Ascending aorta (tissue), 2 donors: ENCODE measurements around the gene ZGPAT. TPM values are rescaled to one million over a fixed set of nuclear protein-coding genes. Genes with fewer than 3 reads are reported as not detected.
"Not testable (repeated sequence)": the region's sequence is repeated elsewhere in the genome, so short reads cannot be mapped to it uniquely, and the experiment has no call there.

Experiments
- DNase-seq, 2 donors: peaks; one replicate each; pipeline ENCODE4 v3.0.0-alpha.2; 2019; ENCODE audit warnings: low spot score in 2 of 2
- H3K27ac ChIP-seq, 2 donors: fragments of 200-600 bp; sonication (generic); one replicate each; pipeline ENCODE4 v1.5.1; 2016 to 2017; ENCODE audit warnings: mild to moderate bottlenecking in 1 of 2
- H3K27me3 ChIP-seq: fragments of 200-600 bp; sonication (generic); one replicate; pipeline ENCODE4 v1.5.1; 2017
- H3K36me3 ChIP-seq, 2 donors: fragments of 200-600 bp; sonication (generic); one replicate each; pipeline ENCODE4 v1.5.1; 2016
- H3K4me1 ChIP-seq, 2 donors: fragments of 200-600 bp; sonication (generic); one replicate each; pipeline ENCODE4 v1.5.1; 2016 to 2017; ENCODE audit warnings: mild to moderate bottlenecking in 1 of 2
- H3K4me3 ChIP-seq, 2 donors: fragments of 200-600 bp; sonication (generic); one replicate each; pipeline ENCODE4 v1.5.1; 2016 to 2017; ENCODE audit warnings: mild to moderate bottlenecking in 1 of 2
- H3K9me3 ChIP-seq, 2 donors: fragments of 200-600 bp; sonication (generic); one replicate each; pipeline ENCODE4 v1.5.1; 2016
- intact Hi-C: fragments of 100-400 bp; cut with DNase I; formaldehyde crosslinking; loops from one replicate; pipeline ENCODE4 v1.15.1; 2023
- total RNA-seq: library from RNA; depleted of rRNA; stranded (reverse); fragments of >200 nt; gene quantifications from one replicate; pipeline ENCODE4 v1.1.0, GENCODE V29; 2016
- TF ChIP-seq, protein P1 (sequence below), 3 experiments: fragments of 200-600 bp in 2 of 3; fragments of 450-650 bp in 1 of 3; sonication (generic) in 2 of 3; IDR thresholded peaks; one replicate each; pipeline ENCODE4 v1.5.1; 2016 to 2019; ENCODE audit warnings: antibody characterized with exemption in 3 of 3, mild to moderate bottlenecking in 1 of 3, moderate library complexity in 1 of 3

The ZGPAT gene
- total RNA-seq, 1 donor from 2014 or later = 42.4 TPM

DNA sequence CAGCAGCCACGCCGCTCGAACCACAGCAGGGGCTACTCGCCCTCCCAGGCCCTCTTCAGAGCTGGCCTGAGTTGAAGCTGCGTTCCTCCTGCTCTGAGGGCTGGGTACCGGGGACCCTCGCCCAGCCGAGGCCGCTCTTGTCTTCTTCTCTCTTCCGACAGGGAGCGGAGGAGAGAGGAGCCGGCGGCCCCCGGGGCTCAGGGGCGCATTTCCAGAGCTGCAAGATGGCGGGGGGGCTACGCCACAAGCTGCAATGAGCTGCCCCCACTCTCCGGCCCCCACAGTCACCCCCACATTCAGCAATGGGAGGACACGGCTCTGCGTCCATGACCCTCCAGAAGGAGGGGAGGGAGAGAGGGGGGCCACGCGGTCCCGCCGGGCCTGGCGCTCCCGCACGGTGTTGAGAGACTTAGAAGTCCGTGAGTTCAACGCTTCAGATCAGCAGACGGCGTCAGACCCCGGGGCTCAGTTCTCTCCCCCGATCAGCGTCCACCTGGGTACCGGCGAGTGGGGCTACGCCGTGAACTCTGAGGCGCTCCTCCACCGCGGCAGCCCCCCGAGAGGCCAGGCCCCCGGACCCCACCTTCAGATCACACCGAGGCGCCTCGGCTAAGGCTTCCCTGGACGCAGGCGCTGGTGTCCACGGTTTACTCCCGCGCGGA, 63.3 kb downstream of the ZGPAT start:
- Histone ChIP-seq H3K27ac (no peak overlapping the region), H3K4me1 (no peaks in the 10 kb centered on the region), H3K9me3 (no peaks in the 10 kb centered on the region), H3K36me3 (peaks cover 7 to 18% of the 10 kb centered on the region in 2 donors), H3K27me3 (no peaks in the 10 kb centered on the region), H3K4me3 (no peak overlapping the region)
- TF ChIP-seq, protein P1, sequence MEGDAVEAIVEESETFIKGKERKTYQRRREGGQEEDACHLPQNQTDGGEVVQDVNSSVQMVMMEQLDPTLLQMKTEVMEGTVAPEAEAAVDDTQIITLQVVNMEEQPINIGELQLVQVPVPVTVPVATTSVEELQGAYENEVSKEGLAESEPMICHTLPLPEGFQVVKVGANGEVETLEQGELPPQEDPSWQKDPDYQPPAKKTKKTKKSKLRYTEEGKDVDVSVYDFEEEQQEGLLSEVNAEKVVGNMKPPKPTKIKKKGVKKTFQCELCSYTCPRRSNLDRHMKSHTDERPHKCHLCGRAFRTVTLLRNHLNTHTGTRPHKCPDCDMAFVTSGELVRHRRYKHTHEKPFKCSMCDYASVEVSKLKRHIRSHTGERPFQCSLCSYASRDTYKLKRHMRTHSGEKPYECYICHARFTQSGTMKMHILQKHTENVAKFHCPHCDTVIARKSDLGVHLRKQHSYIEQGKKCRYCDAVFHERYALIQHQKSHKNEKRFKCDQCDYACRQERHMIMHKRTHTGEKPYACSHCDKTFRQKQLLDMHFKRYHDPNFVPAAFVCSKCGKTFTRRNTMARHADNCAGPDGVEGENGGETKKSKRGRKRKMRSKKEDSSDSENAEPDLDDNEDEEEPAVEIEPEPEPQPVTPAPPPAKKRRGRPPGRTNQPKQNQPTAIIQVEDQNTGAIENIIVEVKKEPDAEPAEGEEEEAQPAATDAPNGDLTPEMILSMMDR (IDR thresholded peaks at IDR 0.05) = no peak
- intact Hi-C loops = no loop called here
- DNase-seq = no peak

- no peaks in the 10 kb centered on the region for H3K9me3 ChIP-seq
- no peaks in the 10 kb centered on the region for H3K27me3 ChIP-seq
- peaks cover 0 to 7% of the 10 kb centered on the region in 2 donors for H3K36me3 ChIP-seq
- no peak for DNase-seq
- H3K4me3 ChIP-seq = no peak overlapping the region
- intact Hi-C loops = no loop called here
- H3K4me1 ChIP-seq = no peaks in the 10 kb centered on the region
- TF ChIP-seq, protein P1 (IDR thresholded peaks at IDR 0.05) = no peak
- no peak overlapping the region for H3K27ac ChIP-seq
These were observed 65.1 kb downstream of the ZGPAT start for GRCh38 chr20:63772781-63773518.

GRCh38 chr20:63773571-63774241, 65.9 kb downstream of the ZGPAT start:
- H3K4me3 ChIP-seq = no peak overlapping the region
- TF ChIP-seq, protein P1 (IDR thresholded peaks at IDR 0.05) = no peak
- DNase-seq = no peak
- no peaks in the 10 kb centered on the region for H3K9me3 ChIP-seq
- no peak overlapping the region for H3K27ac ChIP-seq
- intact Hi-C loops = no loop called here
- no peaks in the 10 kb centered on the region for H3K27me3 ChIP-seq
- no peaks in the 10 kb centered on the region for H3K4me1 ChIP-seq
- peaks cover 0 to 7% of the 10 kb centered on the region in 2 donors for H3K36me3 ChIP-seq

DNA sequence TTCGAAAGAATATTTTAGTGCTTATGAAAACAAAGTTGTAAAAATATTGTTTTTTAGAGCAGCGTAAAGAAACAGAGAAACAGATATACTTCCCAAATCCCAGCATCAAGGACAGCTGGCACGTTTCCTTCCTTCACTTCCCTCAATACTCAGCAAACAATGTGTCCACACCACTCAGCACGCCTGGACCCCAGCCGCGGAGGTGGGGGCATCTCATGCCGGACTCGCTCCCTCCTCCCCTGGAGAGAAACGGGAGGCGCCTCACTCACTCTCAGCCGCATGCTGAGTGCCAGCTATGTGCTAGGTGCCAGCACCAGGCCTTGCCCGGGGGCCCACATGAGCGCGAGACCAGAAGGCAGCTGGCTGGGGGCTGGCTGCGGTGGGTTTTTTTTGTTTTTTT, 66.5 kb downstream of the ZGPAT start:
- Histone ChIP-seq H3K27me3 (no peaks in the 10 kb centered on the region), H3K4me1 (no peaks in the 10 kb centered on the region), H3K4me3 (peak overlapping the region in 1 of 2 donors; percentile 56), H3K9me3 (no peaks in the 10 kb centered on the region), H3K27ac (no peak overlapping the region), H3K36me3 (peaks cover 0 to 2% of the 10 kb centered on the region in 2 donors)
- intact Hi-C loops = no loop called here
- no peak for DNase-seq
- TF ChIP-seq, protein P1 (IDR thresholded peaks at IDR 0.05) = no peak

DNA sequence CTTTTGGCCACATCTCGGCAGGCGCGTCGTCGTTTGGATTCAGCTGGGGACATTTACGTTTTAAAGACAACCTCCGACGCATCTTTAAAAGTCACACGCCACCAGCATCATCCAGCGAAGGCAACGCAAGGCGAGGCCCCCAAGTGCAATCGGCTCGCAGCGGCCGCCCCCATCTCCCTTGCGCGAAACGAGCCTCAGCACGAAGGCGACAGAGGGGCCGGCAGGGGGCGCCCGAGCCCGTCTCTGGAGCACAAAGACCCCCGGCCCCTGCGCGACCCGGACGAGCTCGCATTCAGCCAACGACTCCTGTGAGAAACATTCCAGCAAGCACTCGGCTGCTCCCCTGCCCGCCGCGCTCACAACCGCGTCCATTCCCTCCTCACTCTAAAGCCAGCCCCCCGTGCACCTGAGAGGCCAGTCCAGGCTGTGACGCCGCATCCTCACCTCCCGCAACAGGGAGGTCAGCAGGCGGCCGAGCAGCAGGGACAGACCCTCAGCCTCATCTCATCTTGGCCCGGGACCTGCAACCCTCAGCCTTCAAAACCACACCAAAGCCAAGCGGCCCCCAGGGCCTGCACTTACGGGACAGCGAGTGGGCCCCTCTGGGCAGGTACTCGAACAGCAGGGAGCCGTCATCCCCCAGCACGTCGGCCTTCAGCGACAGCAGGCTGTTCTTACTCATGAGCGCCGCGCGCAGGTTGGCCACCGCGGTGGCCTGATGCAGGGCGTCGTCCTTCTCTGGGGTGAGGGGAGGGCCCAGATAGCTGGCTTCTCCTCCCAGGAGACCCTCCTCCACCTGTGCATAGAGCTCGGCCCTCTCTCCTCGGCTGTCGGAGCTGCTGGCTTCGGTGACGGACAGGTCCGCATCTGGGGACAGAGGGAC, 67.5 kb downstream of the ZGPAT start:
- TF ChIP-seq, protein P1 (IDR thresholded peaks at IDR 0.05) = peak; percentile 64 to 75 (median 74)
- no peaks in the 10 kb centered on the region for H3K9me3 ChIP-seq
- H3K36me3 ChIP-seq = no peaks in the 10 kb centered on the region
- peak overlapping the region in 1 of 2 donors; percentile 56 for H3K4me3 ChIP-seq
- DNase-seq = no peak
- no peak overlapping the region for H3K27ac ChIP-seq
- no peaks in the 10 kb centered on the region for H3K27me3 ChIP-seq
- intact Hi-C loops = no loop called here
- no peaks in the 10 kb centered on the region for H3K4me1 ChIP-seq

- intact Hi-C loops, H3K4me1 ChIP-seq, DNase-seq, H3K4me3 ChIP-seq, H3K27ac ChIP-seq, H3K9me3 ChIP-seq, H3K27me3 ChIP-seq, H3K36me3 ChIP-seq: not testable (repeated sequence)
These were observed 69.0 kb downstream of the ZGPAT start for GRCh38 chr20:63776875-63777274.
